GM19238 (cell line): ENCODE measurements around the gene CNGB1.
"Not testable (repeated sequence)": the region's sequence is repeated elsewhere in the genome, so short reads cannot be mapped to it uniquely, and the experiment has no call there.

Source experiments
- DNase-seq: peaks from one replicate; pipeline ENCODE4 v3.0.0; 2011; ENCODE audit warnings: low spot score; ENCODE audit not compliant: insufficient read length

Gene CNGB1

DNA sequence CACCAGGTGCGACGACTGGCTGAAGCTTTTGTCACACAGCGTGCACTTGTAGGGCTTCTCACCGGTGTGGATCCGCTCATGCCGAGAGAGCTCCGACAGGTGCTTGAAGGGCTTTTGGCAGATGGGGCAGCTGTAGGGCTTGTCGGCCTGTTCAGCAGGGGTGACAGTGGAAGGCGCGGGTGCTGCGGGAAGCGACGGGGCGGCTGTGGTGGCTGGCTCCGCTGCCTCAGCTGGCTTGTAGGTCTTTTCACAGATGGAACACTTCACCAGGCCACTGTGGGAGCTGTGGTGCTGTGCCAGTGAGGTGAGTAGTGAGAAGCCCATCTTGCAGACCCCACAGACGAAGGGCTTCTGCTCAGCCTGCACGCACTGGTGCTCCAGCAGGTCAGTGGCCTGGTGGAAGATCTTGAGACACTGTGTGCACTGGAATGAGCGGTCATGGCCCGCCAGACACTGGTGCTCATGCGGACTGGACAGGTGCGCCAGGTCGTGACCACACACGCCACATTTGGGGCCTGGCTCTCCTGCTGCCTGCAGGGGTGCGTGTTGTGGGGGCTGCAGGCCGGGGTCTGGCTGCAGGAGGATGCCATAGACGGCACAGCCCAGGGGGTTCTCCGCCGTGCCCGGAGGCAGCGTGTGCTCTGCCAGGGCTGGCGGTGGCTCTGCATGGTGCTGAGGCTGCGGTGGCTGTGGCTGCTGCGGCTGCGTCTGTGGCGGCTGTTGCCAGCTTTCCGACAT is 26.8 kb upstream of the CNGB1 start:
- DNase-seq: no peak

DNA sequence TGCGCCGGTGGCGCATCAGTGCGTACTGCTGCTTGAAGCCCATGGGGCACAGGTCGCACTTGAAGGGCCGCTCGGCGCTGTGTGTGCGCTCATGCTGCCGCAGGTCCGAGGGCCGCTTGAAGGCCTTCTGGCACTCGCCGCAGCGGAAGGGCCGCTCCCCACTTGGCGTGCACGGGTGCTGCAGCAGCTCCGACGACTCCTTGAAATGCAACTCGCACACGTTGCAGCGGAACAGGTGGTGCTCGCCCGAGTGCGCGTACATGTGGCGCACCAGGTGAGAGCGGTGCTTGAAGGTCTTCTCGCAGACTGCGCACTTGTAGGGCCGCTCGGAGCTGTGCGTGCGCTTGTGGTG is 26.2 kb upstream of the CNGB1 start:
- DNase-seq: no peak

- no peak for DNase-seq
Measured at GRCh38 chr16:57996406-57997175, 25.7 kb upstream of the CNGB1 start.

DNA sequence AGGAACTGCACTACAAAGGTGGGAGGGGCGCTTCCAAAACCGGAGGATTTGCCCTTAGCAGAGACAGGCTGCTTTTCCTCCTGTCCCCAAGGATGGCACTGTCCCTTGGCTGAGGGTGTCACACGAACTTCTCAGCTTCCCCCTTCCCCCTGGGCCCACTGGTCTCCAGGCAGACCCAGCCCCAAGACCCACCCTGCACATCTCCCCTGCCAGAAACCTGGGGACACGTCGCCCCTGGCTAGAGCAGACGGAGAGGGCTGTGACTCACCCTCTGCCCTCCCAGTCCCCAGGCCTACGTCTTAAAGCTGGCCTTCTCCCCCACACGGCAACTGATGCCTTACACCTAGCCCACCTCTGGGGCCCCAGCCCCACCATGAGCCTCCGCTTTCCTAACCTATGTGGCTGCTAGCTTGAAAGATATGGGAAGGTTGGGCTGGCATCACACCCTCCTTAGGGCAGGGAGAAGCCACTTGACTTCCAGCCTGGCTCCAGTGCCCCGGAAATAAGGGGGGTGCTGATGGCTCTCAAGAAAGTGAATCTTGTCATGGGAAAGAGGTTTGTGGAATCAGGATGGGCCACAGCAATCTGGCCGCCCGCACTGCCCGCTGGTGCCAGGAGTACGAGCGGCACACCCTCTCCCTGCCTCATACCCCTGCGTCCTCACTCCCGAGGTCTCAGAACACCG is 24.9 kb upstream of the CNGB1 start:
- DNase-seq: no peak

DNA sequence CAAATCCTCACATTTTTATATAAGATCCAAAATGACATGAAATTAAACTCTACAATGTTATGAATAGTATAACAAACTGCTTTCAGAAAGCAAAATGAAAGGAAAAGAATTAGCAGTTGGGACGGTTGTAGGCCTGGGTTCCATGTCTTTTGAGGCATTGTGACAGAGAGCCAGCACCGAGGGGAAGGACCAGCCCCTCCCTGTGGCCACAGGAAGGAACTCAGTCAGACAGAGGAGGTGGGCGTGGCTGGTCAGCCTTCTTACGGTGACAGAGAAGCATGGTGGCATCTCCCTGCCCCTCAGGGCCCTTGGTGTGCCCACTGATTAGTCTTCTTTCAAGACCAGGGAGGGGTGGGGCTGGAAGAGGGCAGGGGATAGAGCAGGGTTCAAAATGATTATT is 23.9 kb upstream of the CNGB1 start:
- peak; percentile 48 for DNase-seq

- DNase-seq: no peak
Measured at GRCh38 chr16:57994361-57994760, 23.4 kb upstream of the CNGB1 start.

GRCh38 chr16:57993897-57994296 is 23.0 kb upstream of the CNGB1 start:
- DNase-seq: no peak

GRCh38 chr16:57993438-57993837 is 22.5 kb upstream of the CNGB1 start:
- DNase-seq: no peak

DNA sequence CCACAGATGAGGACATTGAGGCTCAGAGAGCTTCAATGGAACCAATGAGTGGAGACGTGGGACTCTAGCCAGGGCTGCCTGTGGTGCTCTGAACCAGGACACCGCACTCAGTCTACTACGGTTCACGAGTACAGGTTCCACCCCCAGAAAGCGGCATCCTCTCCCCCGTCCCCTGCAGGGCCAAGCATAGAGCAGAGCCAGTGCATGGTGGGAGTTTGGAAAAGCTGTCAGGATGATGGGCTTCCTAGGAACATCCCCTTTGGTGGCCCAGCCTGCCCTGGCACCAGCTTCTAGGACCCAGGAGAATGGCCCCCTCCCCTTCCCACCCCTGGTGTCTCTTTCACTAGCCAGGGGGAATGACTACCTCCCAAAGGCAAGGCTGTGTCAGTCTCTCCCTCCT is 21.2 kb upstream of the CNGB1 start:
- no peak for DNase-seq

GRCh38 chr16:57991551-57992059 is 20.7 kb upstream of the CNGB1 start:
- no peak for DNase-seq

- no peak for DNase-seq
Measured at GRCh38 chr16:57988929-57989328, 18.0 kb upstream of the CNGB1 start.

DNA sequence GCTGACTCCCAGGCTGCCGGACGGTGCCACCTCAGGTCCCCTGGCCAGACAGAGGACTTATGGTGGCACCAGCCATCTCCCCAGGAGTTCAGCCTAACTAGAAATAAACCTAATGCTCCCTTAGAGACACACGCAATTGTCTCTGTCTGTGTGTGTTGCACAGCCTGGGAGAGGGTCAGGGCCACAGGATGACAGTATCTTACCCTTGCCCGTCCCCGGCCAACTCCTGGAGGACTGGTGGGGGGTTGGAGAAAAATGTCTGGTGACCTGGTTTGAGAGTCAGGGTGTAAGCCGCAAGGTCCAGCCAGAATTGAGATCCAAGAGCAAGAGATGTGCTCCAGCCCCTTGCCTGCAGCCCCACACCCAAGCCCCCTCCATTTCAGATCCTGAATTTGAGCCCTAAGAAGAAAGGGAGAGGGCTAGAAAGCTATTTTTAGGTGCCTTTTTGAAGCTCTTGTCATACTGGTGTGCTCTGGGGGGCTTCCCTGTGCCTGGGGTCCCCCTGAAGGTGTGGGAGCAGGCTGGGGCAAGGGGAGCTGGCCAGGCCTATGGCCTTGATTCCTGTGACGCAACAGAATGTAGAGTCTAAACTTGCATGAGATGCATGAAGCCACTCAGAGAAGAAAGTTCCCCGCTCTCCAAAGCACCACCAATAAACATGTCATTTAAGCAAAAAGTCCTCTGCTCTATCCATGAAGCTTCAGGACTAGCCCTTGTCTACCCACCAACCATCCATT is 16.7 kb upstream of the CNGB1 start:
- DNase-seq: no peak

GRCh38 chr16:57986196-57986595 is 15.3 kb upstream of the CNGB1 start:
- DNase-seq: no peak

DNA sequence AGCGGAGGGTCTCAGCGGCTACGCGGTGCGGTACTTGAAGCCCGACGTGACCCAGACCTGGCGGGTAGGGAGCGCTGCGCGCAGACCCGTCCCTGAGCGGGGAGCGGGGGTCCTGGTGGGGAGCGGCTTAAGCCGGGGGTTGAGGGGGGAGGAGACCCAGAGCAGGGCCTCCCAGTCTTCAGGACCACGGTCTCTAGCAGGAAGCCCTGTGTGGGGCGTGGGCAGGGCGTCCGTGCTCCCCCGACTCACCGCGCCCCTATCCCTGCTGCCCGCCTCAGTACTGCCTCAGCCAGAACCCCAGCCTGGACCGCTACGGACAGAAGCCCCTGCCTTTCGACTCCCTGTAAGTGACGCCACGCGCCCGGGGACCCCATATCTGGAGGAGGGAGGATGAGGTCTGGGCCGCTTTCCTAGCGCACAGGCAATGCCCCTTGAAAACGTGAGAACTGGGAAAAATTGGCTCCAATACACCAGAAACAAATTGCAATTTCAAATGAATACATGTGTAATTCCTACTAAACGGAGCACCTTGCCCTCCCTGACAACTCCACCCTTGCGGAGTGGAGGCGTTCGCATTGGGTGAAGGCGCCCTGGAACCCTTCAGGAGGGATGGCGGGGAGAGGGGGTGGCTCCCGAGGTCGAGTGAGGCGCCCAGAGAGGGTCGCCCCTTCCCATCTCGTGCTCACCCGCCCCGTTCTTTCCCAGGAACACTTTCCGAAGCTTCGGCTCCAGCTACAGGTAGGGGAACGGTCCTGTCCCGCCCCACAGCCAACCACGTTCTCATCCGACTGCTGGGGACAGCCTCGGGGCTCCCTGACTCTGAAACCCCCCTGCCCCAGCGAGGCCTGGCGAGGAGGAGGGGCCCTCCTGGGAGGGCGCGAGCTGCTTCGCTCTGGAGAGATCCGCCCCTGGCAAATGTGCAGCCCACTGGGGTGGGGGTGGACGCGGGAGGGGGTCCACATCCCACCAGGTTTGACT is 14.6 kb upstream of the CNGB1 start:
- DNase-seq: peak; percentile 40

DNA sequence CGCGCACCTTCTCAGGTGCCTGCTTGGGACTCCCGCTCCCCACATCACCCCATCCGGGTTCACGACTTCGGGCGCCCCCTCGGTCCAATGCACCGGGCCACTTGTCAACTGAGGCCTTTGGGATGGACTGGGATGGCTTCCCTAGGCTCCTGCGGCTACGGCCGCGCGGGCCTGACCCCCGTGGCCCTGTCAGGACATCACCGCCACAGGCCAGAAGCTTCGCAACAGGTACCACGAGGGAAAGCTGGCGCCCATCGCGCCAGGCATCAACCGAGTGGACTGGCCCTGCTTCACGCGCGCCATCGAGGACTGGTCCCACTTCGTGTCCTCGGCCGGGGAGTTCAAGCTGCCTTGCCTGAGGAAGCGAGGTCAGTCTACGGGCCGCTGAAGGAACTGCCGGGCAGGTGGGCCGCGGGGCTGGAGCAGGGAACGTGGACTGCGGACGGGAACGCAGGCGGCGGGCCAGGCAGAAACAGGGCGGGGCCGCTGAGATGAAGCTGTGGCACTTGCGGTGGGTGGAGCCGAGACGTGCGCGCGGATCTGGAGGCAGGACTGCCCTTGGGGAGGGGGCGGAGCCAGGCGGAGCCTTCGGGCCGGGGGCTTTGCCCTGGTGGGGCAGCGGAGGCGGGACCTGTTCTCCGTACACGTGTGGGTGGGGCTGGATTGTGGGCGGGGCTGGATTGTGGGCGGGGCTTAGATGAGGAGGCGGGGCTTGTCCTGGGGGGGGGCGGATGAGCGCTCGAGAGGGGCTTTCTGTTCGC is 13.7 kb upstream of the CNGB1 start:
- DNase-seq: peak; percentile 72

- no peak for DNase-seq
Measured at GRCh38 chr16:57982385-57982784, 11.5 kb upstream of the CNGB1 start.

DNA sequence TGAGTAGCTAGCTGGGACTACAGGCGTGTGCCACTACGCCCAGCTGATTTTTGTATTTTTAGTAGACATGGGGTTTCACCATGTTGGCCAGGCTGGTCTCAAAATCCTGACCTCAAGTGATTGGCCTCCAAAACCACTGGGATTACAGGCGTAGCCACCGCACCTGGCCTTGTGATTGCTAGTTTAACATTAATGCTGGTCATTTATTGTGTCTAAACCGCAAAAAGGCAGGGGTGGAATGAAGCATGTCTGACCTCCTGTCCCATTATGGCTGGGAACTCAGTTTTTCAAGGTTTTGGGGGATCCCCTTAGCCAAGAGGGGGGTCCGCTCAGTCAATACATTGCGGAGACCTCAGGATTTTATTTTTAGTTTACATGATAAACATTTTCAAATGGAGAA is 10.7 kb upstream of the CNGB1 start:
- DNase-seq: no peak

DNA sequence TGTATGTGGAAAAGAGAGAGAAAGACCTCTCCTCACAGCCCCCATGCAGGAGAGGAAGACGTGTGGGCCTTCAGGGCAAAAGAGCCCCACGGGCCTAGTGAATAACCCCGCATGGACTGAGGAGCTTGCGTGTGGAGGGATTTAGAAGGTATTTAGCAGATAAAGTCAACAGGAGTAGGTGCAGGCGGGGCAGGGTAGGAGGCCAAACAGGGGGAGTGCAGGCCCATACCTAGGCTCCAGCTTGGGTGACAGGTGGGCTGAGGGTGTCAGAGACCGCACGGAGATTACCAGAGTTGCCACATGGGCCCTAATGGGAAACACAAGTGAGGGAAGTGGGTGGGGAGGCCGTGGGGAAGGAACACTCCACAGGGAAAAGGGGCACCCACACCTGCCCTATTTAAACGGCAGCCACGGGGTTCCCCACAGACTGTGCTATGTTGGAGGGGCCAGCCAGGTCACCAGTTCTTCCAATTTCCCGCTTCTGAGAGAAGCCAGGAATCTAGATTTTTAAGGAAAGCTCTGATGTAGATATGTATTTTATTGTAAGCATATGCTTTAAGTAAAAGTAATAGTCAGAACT is 8.2 kb upstream of the CNGB1 start:
- no peak for DNase-seq

DNA sequence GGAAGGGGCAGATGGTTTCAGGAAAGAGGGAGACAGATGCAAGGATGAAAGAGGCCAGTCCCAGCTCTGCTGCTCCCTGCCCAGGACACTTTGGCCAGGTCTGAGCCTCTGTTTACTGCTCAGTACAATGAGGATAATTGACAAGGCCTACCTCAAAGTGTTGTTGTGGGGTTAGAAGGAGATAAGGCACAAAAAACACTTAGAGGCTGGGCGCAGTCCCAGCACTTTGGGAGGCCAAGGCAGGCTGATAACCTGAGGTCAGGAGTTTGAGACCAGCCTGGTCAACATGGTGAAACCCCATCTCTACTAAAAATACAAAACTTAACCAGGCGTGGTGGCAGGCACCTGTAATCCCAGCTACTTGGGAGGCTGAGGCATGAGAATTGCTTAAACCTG is 7.1 kb upstream of the CNGB1 start:
- not testable (repeated sequence) for DNase-seq
